RKO (cell line): ENCODE results near the gene OAF.
"Not testable (repeated sequence)": the region's sequence is repeated elsewhere in the genome, so short reads cannot be mapped to it uniquely, and the experiment has no call there.

Source experiments
- DNase-seq: peaks from one replicate; pipeline ENCODE4 v3.0.0-alpha.2; 2016; ENCODE audit warnings: low spot score

Gene OAF

GRCh38 chr11:120210626-120211521 is at the start of gene OAF:
Gene OAF, plus strand, starts transcription at chr11:120211032. Its CDS starts 248 bp downstream, at chr11:120211280.
- DNase-seq, result peak; percentile 76

- DNase-seq, result no peak
Measured at GRCh38 chr11:120167659-120168058, 43.2 kb upstream of the OAF start.

- no peak for DNase-seq
Measured at GRCh38 chr11:120168108-120168959, 42.5 kb upstream of the OAF start.

- no peak for DNase-seq
Measured at GRCh38 chr11:120168960-120169681, 41.7 kb upstream of the OAF start.

- DNase-seq, result no peak
Measured at GRCh38 chr11:120169981-120170698, 40.7 kb upstream of the OAF start.

GRCh38 chr11:120170741-120171261 is 40.0 kb upstream of the OAF start:
- DNase-seq, result no peak

- peak; percentile 52 for DNase-seq
Measured at GRCh38 chr11:120172054-120172911, 38.5 kb upstream of the OAF start.

- DNase-seq, result no peak
Measured at GRCh38 chr11:120173019-120173705, 37.7 kb upstream of the OAF start.

- no peak for DNase-seq
Measured at GRCh38 chr11:120173807-120174206, 37.0 kb upstream of the OAF start.

- DNase-seq, result no peak
Measured at GRCh38 chr11:120174866-120175265, 36.0 kb upstream of the OAF start.

- DNase-seq, result no peak
Measured at GRCh38 chr11:120178561-120179056, 32.2 kb upstream of the OAF start.

- DNase-seq, result no peak
Measured at GRCh38 chr11:120179057-120179672, 31.7 kb upstream of the OAF start.

- not testable (repeated sequence) for DNase-seq
Measured at GRCh38 chr11:120180063-120180462, 30.8 kb upstream of the OAF start.

GRCh38 chr11:120180551-120181232 is 30.1 kb upstream of the OAF start:
- DNase-seq, result peak; percentile 22

GRCh38 chr11:120181376-120181975 is 29.4 kb upstream of the OAF start:
- DNase-seq, result no peak

- no peak for DNase-seq
Measured at GRCh38 chr11:120182372-120182771, 28.5 kb upstream of the OAF start.

GRCh38 chr11:120182790-120183491 is 27.9 kb upstream of the OAF start:
- DNase-seq, result peak; percentile 19
